ENCODE results near the gene TMED3.

Gene TMED3

GRCh38 chr15:79310985-79311900 lies at the start of gene TMED3:
TMED3 (plus strand) TSS chr15:79311112; CDS start chr15:79311250, 138 bp downstream.
- peak; percentile 85 for DNase-seq

DNA sequence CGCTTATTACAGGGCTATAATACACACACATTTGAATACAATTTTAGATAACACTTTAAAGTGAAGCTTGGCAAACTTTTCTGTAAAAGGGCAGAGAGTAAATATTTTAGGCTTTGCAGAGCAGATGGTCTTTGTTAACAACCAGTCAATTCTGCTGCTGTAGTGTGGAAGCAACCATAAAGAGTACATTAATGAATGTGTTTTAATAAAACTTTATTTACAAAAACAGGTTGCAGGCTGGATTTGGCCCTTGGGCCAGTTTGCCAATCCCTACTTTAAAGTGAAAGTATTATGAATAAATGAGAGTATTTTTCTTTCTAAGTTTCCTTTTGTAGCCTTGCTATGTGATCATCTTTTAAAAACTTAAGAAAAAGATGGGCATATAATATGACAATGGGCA lies 49.1 kb upstream of the TMED3 start:
- no peak for DNase-seq

DNA sequence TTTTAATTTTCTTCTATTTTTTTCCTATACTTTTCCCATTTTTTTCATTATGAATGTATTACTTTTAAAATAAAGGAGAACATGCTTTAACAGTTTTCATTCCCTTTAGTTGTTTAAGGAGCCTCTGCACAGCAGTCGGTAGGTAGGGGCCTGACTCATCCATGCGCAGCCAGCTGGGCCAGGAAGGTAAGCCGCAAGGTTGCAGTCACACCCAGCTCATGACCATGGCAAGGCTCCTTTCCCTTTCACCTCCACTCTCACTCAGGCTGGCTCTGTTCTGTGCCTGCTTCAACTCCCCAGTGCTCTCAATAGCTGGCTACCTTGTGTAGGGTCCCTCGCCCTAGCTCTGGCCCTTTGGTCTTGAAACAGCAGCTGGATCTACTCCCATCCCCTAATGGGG lies 45.7 kb upstream of the TMED3 start:
- no peak for DNase-seq

GRCh38 chr15:79265987-79266579 lies 44.8 kb upstream of the TMED3 start:
- no peak for DNase-seq

DNA sequence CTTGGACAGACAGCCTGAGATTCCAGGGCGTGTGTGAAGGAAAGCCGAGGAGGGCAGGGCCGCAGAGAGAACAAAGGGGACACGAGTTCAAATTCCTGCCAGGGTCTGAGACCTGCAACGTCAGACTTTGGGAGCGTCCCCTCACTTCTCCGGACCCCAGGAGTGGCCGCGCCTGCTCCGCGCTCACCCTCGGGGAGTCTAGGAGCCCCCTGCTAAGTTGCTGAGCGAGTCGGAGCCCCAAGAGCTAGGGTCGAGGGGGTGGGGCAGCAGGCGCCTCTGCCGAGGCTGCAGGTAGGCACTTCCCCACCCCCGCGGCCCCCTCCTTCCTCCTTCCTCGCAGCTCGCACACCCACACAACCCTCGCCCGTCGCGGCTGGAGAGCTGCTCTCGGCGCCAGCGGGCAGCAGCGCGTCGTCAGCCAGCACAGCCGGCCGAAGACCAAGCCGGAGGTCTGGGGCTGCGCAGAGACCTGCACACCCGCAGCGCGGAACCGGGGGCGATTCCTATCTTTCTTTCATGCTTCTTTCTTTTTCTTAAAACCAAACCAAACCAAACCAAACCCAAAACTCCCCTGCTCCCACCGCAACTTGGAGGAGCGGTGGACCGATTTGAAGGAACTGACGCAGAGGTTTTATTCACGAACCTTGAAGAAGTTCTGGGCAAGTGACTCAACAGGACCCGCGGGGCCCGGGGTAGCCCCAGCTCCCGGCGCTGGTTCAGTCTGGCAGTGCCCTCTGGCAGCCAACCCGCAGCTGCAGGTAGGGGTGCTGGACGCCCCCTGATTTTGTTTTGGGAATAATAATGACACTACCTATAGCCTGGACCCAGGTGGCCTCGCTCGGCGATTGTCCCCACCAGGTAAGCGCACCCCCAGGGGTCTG lies 28.3 kb upstream of the TMED3 start, which contains the start of gene ANKRD34C:
TSS of gene ANKRD34C (plus strand) at position 352 of the 881 bp plus-strand sequence. CDS start 10,563 bp downstream, outside the sequence.
- DNase-seq: peak; percentile 8

DNA sequence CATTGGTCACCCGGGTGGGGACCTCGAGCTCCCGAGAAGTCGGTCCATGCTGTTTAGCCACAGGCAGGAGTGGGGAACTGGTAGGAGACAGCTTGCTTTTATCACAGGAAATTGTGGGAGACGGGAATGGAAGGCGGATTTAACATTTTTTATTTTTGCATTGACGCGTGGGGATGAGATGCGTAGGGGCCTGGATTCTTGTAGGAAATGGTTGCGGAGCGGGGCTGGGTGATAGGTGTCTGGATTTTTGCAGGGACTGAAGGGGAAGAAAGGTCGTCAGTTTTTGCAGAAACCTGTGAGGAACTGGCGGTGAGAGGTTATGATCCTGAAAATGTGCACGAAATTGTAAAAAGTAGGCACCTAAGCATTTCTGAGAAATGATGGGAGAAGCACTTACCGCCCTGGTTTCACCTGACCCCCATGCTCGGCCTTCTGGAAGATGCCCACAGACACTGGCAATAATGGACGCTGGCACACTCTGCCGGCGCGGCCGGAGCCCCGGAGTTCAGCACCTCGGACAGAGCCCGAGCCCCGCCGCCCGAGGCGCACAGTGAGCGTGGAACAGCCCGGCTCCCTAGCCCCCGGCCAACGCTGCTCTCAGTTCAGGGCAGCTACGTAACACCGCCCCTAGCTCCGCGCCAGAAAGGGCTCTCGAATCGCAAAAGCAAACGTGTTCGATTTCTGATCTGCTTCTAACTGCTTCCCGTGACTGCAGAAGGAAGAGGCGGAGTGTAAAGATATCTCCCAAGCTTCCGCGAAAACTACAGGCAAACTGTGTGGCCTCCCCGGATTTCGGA lies 27.5 kb upstream of the TMED3 start:
- DNase-seq: no peak

GRCh38 chr15:79290642-79291275 lies 20.2 kb upstream of the TMED3 start:
- DNase-seq: no peak

GRCh38 chr15:79292011-79292410 lies 18.9 kb upstream of the TMED3 start:
- no peak for DNase-seq

DNA sequence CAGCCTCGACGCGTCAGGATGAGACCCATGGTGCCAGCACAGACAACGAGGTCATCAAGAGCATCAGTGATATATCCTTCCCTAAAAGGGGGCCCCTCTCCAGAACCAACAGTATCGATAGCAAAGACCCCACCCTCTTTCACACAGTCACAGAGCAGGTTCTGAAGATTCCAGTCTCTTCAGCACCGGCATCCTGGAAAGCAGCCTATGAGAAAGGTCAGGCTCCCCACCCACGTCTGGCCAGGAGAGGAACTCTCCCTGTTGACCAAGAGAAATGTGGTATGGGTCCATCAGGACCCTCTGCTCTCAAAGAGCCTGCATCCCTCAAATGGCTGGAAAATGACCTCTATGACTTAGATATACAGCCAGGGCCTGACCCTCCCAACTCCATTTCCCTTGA lies 16.8 kb upstream of the TMED3 start:
- no peak for DNase-seq

DNA sequence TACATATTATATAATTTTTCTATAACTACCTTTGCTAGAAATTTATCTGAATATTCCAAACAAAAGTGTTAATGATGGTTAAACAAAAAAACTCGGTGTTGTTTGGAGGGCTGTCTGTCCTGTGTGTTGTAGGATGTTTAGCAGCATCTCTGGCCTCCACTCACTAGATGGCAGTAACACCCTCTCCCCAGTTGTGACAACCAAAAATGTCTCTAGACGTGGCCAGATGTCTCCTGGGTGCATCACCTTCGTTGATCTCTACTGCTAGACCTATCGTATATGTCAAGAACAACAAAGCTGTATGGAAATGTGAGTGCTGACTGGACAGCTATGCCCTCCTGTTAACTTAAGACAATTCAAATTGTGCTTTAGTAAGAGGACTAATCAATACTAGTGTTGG lies 14.3 kb upstream of the TMED3 start:
- no peak for DNase-seq

DNA sequence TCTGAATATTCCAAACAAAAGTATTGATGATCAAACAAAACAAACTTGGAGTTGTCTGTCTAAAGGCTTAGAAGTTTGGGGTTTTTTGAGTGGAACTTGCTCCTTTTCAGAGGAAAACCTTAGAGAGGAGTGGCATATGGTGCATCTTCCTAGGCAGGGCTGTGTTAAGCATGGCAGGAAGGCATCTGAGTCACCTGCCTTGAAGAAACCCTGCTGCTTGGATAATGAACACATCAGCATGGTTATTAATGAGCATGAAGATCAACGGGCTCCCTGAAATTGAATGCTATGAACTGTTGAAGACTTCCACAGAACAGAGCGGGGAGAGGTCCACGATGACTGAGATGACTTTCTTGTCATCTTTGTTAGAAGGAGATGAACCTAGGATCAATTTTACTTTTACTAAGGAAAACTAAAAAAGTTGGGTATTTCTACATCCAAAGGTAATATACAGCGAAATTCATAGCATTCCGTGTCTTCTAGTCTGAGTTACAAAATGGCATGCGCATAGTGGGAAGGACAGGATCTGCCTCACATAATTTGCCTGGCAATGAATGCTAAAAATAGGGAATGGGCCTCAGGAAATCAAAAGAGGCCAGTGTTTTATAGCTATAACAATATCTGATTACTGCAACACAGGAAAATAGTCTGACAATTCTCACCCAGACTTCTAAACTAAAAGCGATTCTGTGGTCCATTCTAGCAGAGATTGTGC lies 11.6 kb upstream of the TMED3 start:
- no peak for DNase-seq

DNA sequence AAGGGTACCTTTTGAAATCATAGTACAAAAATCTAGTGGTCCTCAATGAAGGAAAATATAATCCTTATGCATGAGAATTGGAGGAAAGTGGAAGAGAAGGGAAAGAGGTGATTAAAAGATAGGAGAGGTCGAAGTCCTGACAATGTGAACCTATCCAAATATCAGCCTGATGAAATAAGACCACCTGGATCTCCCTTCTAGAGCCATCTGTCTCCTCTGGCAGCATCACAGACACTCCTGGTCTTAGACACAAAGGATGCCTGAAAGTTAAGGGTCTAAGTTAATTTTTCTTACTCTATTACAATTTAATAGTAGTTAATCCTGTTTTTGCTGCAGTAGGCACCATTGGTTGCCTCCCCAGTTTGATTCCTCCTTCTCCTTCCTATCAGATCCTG lies 11.1 kb upstream of the TMED3 start:
- no peak for DNase-seq

- DNase-seq: no peak
Measured at GRCh38 chr15:79307251-79307650, 3.7 kb upstream of the TMED3 start.

DNA sequence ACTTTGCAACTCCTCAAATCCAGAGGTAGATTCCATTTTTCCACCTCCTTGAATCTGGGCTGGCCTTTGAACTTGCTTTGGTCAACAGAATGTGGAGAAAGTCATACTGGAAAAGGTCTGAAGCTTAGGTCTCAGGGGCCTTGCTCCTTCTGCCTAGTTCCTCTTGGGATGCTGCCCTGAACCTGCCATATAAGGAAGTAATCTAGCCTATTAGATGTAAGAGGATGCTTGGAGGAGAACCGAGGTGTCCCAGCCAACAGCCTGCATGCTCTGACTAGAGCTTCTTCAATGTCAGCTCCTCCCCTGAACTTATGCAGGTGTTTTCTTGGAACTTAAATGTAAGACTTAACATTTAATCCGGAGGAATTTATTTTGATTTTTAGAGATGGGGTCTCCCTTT lies 2.0 kb upstream of the TMED3 start:
- DNase-seq: no peak

DNA sequence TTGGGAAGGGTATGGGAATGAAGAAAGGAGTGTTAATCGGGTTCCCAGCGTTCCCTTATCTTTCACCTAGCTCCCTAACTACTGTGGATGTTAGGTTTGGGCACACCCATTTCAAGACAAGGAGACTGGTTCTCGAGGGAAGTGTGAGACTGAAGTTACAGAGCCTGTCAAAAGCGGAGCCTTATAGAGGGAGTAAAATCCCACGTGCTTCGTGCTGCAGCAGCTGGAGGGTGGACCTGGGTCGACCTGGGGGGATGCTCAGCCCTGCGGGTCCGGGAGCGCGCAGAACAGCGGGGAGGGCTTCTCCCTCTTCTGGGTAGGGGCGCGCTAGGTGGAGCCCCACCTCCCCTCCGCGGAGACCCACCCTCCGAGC lies 314 bp upstream of the TMED3 start:
- DNase-seq: peak; percentile 59

GRCh38 chr15:79311901-79312553 lies 1.1 kb downstream of the TMED3 start:
- DNase-seq: no peak

GRCh38 chr15:79314186-79314585 lies 3.3 kb downstream of the TMED3 start:
- DNase-seq: no peak

DNA sequence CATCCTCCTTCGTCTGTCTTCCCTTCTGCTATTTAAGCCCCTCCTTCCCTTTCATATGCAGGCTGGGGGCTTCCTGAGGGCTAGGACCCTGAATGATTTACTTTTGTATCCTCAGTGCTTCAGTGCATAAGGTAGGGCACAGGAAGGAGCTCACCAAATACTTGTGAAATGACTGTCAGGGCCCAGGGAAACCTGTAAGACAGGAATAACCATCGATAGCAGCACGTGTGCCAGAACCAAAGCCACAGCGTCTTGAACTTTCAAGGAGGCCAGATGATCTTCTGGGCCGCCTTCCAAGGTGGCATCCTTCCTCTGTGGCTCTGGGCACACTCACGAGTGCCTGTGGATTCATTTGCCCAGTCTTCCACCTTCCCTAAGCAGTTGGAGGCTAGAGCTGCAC lies 3.9 kb downstream of the TMED3 start:
- DNase-seq: no peak

GRCh38 chr15:79315623-79316328 lies 4.9 kb downstream of the TMED3 start:
- no peak for DNase-seq

GRCh38 chr15:79316864-79317263 lies 6.0 kb downstream of the TMED3 start:
- DNase-seq: no peak
